GM20000 (cell line): ENCODE results near the gene ADD3.

Experiments
- DNase-seq: peaks from one replicate; pipeline ENCODE4 v3.0.0; 2012; ENCODE audit warnings: low spot score
- CTCF ChIP-seq: IDR thresholded peaks from 2 replicates; pipeline ENCODE4 v1.5.1; 2012; ENCODE audit warnings: mild to moderate bottlenecking, control low read depth; ENCODE audit errors: extremely low read depth, missing control alignments

The ADD3 gene

GRCh38 chr10:109972372-109973001, 35.3 kb upstream of the ADD3 start:
- DNase-seq = no peak
- TF ChIP-seq CTCF = no peak

GRCh38 chr10:109973326-109973829, 34.4 kb upstream of the ADD3 start:
- no peak for DNase-seq
- TF ChIP-seq CTCF = no peak

- no peak for TF ChIP-seq CTCF
- no peak for DNase-seq
These were observed 33.1 kb upstream of the ADD3 start for GRCh38 chr10:109974504-109975191.

- no peak for TF ChIP-seq CTCF
These were observed 32.3 kb upstream of the ADD3 start for GRCh38 chr10:109975244-109976190.

GRCh38 chr10:109976681-109977080, 31.1 kb upstream of the ADD3 start:
- DNase-seq = no peak
- no peak for TF ChIP-seq CTCF

More at GRCh38 chr10:109975244-109976190, 32.3 kb upstream of the ADD3 start:
- DNase-seq = no peak

GRCh38 chr10:109977382-109977806, 30.4 kb upstream of the ADD3 start:
- DNase-seq = no peak
- no peak for TF ChIP-seq CTCF
